Choroid plexus epithelial cell (primary cell): ENCODE results near the gene HAVCR2.

Source experiments
- DNase-seq: peaks from one replicate; pipeline ENCODE4 v3.0.0-alpha.2; 2010; ENCODE audit warnings: low read depth
- H3K4me3 ChIP-seq: 2 replicates; pipeline ENCODE4 v1.5.1; 2011; ENCODE audit warnings: low read depth, mild to moderate bottlenecking, control low read depth, low read length, moderate library complexity
- CTCF ChIP-seq: conservative IDR thresholded peaks from 2 replicates; pipeline ENCODE4 v1.5.1; 2011; ENCODE audit warnings: low read depth, mild to moderate bottlenecking, control low read depth, inconsistent platforms, low read length, moderate library complexity

Gene HAVCR2

GRCh38 chr5:157142317-157143126 lies 33.7 kb upstream of the HAVCR2 start, which contains the start of gene MED7:
Gene MED7 (minus strand): TSS chr5:157142865. CDS start chr5:157139431, 3,434 bp downstream.
- H3K4me3 ChIP-seq, result peak within 1 kb of the TSS; percentile 94
- DNase-seq, result peak; percentile 100
- no peak for TF ChIP-seq CTCF

DNA sequence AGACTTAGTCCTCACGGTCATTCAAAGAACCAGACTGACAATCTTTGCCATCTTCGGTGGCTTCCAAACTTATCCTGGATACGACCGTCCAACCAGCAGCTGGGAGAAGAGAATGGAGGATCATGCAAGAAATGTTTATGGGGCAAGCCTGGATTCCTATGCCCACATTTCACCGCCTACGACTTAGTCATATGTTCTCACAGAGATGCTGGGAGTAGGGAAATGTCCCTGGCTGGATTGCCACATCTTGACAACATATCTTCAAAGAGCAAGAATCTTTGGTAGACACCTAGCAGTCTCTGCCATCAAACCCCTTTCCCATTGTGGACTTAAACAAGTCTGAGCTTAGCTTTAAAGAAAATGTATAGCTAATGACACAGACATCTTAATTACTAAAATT lies 28.8 kb upstream of the HAVCR2 start:
- no peak for TF ChIP-seq CTCF
- DNase-seq, result no peak
- no peak overlapping the region for H3K4me3 ChIP-seq

- no peak for TF ChIP-seq CTCF
- DNase-seq, result no peak
- no peak overlapping the region for H3K4me3 ChIP-seq
Observed at GRCh38 chr5:157132281-157132612, 23.4 kb upstream of the HAVCR2 start.

- H3K4me3 ChIP-seq, result no peak overlapping the region
- DNase-seq, result no peak
- TF ChIP-seq CTCF, result no peak
Observed at GRCh38 chr5:157130925-157131324, 22.1 kb upstream of the HAVCR2 start.

DNA sequence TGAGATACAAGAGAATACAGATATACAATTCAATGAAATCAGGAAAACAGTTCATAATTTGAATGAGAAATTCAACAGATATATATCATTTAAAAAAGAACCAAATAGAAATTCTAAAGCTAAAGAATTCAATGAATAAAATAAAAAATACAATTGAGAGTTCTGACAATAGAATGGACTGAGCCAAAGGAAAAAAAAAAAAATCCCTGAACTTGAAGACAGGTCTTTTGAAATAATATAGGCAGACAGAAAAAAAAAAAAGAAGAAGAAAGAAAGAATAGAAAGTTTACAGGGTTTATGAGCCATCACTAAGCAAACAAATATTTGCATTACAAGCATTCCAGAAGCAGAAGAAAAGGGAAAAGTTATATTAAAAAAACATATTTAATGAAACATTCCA lies 12.9 kb upstream of the HAVCR2 start:
- no peak for TF ChIP-seq CTCF
- no peak for DNase-seq
- no peak overlapping the region for H3K4me3 ChIP-seq

DNA sequence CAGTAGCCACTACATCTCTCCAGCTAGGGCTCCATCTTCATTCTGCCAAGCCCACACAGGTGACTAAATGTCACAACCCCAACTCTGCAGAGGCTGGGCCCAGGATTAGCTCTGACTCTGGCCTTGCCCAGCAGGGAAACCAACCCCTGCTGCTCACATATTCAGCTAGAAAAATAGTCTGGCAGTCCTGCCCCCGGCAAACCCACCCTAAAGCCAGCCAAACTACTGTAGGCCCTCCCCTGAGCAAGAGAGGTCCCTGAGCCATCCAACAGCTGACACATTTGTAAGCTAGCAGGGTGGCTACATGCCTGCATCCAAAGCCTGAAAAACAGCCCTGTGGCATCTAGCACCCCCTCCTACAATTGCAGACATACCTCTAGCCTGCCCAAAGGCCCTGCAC lies 11.3 kb upstream of the HAVCR2 start:
- no peak overlapping the region for H3K4me3 ChIP-seq
- no peak for DNase-seq
- no peak for TF ChIP-seq CTCF

- H3K4me3 ChIP-seq, result no peak overlapping the region
- no peak for TF ChIP-seq CTCF
- no peak for DNase-seq
Observed at GRCh38 chr5:157116483-157116954, 7.7 kb upstream of the HAVCR2 start.
